ENCODE results near the gene ISM1. TPM values are rescaled to one million over a fixed set of nuclear protein-coding genes. Genes with fewer than 3 reads are reported as not detected.

Gene ISM1
- total and polyA plus RNA-seq, 2 experiments from 2014 or later, result 0.15 to 0.63 TPM

DNA sequence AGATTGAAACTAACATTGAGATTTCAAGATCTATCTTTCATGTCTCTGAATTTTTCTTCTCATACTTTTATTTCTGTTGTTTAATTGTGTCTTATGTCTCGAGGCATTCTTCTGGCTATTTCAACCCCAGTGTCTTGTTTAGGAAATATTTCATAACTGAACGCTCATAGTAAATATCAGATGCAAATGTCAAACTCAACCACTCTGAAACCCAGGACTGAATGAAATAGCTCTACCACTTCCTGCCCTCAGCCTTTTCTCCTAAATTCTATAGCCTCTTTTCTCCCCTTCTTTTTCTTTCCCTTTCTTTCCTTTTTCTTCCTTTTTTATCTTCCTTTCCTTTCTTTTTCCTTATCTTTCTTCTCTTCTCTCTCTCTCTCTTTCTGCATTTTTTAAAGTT, 7.7 kb downstream of the ISM1 start:
- H2AFZ ChIP-seq, result no peak overlapping the region
- H3F3A ChIP-seq (replicated peaks; ENCODE audit: low read depth), result no peaks in the 10 kb centered on the region
- H3K9me3 Mint-ChIP-seq, result peaks cover 3% of the 10 kb centered on the region; the same call in 1 of the 3 replicates
- no peak for ATAC-seq
- H3K4me1 ChIP-seq (ENCODE audit: insufficient read depth), result peaks cover 14% of the 10 kb centered on the region
- no peaks in the 10 kb centered on the region for H3K9me2 ChIP-seq (ENCODE audit: insufficient read depth)
- H3K27ac ChIP-seq (ENCODE audit: low read depth), result no peak overlapping the region
- no peaks in the 10 kb centered on the region for H3K79me2 ChIP-seq (replicated peaks; ENCODE audit: insufficient read depth)
- no peak overlapping the region for H3K4me3 ChIP-seq
- H4K20me1 ChIP-seq (replicated peaks; ENCODE audit: insufficient read depth), result no peaks in the 10 kb centered on the region
- H3K27me3 ChIP-seq (ENCODE audit: insufficient read depth), result peaks cover 11% of the 10 kb centered on the region
- peaks cover 3% of the 10 kb centered on the region for H3K27me3 Mint-ChIP-seq (ENCODE audit: insufficient read depth, low read depth, poor library complexity)
- H3K27ac Mint-ChIP-seq, result no peak overlapping the region
- no peaks in the 10 kb centered on the region; the same call in 2 of the 3 replicates for H3K36me3 Mint-ChIP-seq (ENCODE audit: low read depth)
- H3K4me2 ChIP-seq, result no peak overlapping the region
- H3K4me1 Mint-ChIP-seq, result peaks cover 9% of the 10 kb centered on the region
- no peaks in the 10 kb centered on the region for H3K36me3 ChIP-seq (ENCODE audit: insufficient read depth)
- no peak overlapping the region for H3K4me3 Mint-ChIP-seq
- no peak for DNase-seq (ENCODE audit: low spot score)
- TF ChIP-seq EZH2 (IDR thresholded peaks at IDR 0.05; ENCODE audit: low read depth, unreplicated experiment) (no peak), JUNB (IDR thresholded peaks at IDR 0.05; ENCODE audit: unreplicated experiment) (no peak), NANOG (IDR thresholded peaks at IDR 0.05; ENCODE audit: borderline replicate concordance) (no peak), EZH2phosphoT487 (IDR thresholded peaks at IDR 0.05; ENCODE audit: unreplicated experiment) (no peak), POLR2AphosphoS5 (IDR thresholded peaks at IDR 0.05; ENCODE audit: low read depth) (no peak)
- TF ChIP-seq, protein P1, sequence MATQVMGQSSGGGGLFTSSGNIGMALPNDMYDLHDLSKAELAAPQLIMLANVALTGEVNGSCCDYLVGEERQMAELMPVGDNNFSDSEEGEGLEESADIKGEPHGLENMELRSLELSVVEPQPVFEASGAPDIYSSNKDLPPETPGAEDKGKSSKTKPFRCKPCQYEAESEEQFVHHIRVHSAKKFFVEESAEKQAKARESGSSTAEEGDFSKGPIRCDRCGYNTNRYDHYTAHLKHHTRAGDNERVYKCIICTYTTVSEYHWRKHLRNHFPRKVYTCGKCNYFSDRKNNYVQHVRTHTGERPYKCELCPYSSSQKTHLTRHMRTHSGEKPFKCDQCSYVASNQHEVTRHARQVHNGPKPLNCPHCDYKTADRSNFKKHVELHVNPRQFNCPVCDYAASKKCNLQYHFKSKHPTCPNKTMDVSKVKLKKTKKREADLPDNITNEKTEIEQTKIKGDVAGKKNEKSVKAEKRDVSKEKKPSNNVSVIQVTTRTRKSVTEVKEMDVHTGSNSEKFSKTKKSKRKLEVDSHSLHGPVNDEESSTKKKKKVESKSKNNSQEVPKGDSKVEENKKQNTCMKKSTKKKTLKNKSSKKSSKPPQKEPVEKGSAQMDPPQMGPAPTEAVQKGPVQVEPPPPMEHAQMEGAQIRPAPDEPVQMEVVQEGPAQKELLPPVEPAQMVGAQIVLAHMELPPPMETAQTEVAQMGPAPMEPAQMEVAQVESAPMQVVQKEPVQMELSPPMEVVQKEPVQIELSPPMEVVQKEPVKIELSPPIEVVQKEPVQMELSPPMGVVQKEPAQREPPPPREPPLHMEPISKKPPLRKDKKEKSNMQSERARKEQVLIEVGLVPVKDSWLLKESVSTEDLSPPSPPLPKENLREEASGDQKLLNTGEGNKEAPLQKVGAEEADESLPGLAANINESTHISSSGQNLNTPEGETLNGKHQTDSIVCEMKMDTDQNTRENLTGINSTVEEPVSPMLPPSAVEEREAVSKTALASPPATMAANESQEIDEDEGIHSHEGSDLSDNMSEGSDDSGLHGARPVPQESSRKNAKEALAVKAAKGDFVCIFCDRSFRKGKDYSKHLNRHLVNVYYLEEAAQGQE (IDR thresholded peaks at IDR 0.05; ENCODE audit: unreplicated experiment), result no peak
- TF ChIP-seq, protein P2, sequence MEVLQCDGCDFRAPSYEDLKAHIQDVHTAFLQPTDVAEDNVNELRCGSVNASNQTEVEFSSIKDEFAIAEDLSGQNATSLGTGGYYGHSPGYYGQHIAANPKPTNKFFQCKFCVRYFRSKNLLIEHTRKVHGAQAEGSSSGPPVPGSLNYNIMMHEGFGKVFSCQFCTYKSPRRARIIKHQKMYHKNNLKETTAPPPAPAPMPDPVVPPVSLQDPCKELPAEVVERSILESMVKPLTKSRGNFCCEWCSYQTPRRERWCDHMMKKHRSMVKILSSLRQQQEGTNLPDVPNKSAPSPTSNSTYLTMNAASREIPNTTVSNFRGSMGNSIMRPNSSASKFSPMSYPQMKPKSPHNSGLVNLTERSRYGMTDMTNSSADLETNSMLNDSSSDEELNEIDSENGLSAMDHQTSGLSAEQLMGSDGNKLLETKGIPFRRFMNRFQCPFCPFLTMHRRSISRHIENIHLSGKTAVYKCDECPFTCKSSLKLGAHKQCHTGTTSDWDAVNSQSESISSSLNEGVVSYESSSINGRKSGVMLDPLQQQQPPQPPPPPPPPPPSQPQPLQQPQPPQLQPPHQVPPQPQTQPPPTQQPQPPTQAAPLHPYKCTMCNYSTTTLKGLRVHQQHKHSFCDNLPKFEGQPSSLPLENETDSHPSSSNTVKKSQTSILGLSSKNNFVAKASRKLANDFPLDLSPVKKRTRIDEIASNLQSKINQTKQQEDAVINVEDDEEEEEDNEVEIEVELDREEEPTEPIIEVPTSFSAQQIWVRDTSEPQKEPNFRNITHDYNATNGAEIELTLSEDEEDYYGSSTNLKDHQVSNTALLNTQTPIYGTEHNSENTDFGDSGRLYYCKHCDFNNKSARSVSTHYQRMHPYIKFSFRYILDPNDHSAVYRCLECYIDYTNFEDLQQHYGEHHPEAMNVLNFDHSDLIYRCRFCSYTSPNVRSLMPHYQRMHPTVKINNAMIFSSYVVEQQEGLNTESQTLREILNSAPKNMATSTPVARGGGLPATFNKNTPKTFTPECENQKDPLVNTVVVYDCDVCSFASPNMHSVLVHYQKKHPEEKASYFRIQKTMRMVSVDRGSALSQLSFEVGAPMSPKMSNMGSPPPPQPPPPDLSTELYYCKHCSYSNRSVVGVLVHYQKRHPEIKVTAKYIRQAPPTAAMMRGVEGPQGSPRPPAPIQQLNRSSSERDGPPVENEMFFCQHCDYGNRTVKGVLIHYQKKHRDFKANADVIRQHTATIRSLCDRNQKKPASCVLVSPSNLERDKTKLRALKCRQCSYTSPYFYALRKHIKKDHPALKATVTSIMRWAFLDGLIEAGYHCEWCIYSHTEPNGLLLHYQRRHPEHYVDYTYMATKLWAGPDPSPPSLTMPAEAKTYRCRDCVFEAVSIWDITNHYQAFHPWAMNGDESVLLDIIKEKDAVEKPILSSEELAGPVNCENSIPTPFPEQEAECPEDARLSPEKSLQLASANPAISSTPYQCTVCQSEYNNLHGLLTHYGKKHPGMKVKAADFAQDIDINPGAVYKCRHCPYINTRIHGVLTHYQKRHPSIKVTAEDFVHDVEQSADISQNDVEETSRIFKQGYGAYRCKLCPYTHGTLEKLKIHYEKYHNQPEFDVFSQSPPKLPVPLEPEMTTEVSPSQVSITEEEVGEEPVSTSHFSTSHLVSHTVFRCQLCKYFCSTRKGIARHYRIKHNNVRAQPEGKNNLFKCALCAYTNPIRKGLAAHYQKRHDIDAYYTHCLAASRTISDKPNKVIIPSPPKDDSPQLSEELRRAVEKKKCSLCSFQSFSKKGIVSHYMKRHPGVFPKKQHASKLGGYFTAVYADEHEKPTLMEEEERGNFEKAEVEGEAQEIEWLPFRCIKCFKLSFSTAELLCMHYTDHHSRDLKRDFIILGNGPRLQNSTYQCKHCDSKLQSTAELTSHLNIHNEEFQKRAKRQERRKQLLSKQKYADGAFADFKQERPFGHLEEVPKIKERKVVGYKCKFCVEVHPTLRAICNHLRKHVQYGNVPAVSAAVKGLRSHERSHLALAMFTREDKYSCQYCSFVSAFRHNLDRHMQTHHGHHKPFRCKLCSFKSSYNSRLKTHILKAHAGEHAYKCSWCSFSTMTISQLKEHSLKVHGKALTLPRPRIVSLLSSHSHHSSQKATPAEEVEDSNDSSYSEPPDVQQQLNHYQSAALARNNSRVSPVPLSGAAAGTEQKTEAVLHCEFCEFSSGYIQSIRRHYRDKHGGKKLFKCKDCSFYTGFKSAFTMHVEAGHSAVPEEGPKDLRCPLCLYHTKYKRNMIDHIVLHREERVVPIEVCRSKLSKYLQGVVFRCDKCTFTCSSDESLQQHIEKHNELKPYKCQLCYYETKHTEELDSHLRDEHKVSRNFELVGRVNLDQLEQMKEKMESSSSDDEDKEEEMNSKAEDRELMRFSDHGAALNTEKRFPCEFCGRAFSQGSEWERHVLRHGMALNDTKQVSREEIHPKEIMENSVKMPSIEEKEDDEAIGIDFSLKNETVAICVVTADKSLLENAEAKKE (CRISPR knock-in tag; IDR thresholded peaks at IDR 0.05), result no peak
- TF ChIP-seq, protein P3, sequence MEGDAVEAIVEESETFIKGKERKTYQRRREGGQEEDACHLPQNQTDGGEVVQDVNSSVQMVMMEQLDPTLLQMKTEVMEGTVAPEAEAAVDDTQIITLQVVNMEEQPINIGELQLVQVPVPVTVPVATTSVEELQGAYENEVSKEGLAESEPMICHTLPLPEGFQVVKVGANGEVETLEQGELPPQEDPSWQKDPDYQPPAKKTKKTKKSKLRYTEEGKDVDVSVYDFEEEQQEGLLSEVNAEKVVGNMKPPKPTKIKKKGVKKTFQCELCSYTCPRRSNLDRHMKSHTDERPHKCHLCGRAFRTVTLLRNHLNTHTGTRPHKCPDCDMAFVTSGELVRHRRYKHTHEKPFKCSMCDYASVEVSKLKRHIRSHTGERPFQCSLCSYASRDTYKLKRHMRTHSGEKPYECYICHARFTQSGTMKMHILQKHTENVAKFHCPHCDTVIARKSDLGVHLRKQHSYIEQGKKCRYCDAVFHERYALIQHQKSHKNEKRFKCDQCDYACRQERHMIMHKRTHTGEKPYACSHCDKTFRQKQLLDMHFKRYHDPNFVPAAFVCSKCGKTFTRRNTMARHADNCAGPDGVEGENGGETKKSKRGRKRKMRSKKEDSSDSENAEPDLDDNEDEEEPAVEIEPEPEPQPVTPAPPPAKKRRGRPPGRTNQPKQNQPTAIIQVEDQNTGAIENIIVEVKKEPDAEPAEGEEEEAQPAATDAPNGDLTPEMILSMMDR (conservative IDR thresholded peaks at IDR 0.05; ENCODE audit: low read depth in 2 of 2), result no peak
- TF ChIP-seq, protein P4, sequence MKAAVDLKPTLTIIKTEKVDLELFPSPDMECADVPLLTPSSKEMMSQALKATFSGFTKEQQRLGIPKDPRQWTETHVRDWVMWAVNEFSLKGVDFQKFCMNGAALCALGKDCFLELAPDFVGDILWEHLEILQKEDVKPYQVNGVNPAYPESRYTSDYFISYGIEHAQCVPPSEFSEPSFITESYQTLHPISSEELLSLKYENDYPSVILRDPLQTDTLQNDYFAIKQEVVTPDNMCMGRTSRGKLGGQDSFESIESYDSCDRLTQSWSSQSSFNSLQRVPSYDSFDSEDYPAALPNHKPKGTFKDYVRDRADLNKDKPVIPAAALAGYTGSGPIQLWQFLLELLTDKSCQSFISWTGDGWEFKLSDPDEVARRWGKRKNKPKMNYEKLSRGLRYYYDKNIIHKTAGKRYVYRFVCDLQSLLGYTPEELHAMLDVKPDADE (IDR thresholded peaks at IDR 0.05), result no peak
